Stimulated activated naive B cell treated with anti-CD40 and anti-IgM and Interleukin-4, amounts not matched to agents 10 μg/mL and 1 μg/mL and 100 μg/mL, for 72 hours (primary cell): ENCODE measurements around the gene SDC3.
A peak's percentile ranks its signal among the peaks of the same experiment; 100 is the strongest.

Experiments used
- ATAC-seq, 2 donors: fragments of 150-1000 bp; cut with Tn5 transposase; replicated peaks; 2 replicates each; pipeline ENCODE4 v1.10.0; 2021; ENCODE audit warnings: moderate library complexity in 1 of 2
- DNase-seq: peaks from one replicate; pipeline ENCODE4 v3.0.0; 2021
- H3K27ac Mint-ChIP-seq: one replicate; pipeline ENCODE4 v1.8.0; 2022; ENCODE audit warnings: mild to moderate bottlenecking, mixed read lengths
- H3K27me3 Mint-ChIP-seq, 2 donors: one replicate each; pipeline ENCODE4 v1.8.0; 2022; ENCODE audit warnings: mixed read lengths in 2 of 2
- H3K36me3 Mint-ChIP-seq, 2 donors: one replicate each; pipeline ENCODE4 v1.8.0; 2022; ENCODE audit warnings: mixed read lengths in 2 of 2, mild to moderate bottlenecking in 1 of 2
- H3K4me1 Mint-ChIP-seq, 2 donors: one replicate each; pipeline ENCODE4 v1.8.0; 2022; ENCODE audit warnings: mixed read lengths in 2 of 2, mild to moderate bottlenecking in 1 of 2
- H3K4me3 Mint-ChIP-seq, 2 donors: one replicate each; pipeline ENCODE4 v1.8.0; 2022; ENCODE audit warnings: mild to moderate bottlenecking in 2 of 2, mixed read lengths in 2 of 2, moderate library complexity in 1 of 2
- H3K9me3 Mint-ChIP-seq, 2 donors: one replicate each; pipeline ENCODE4 v1.8.0; 2022; ENCODE audit warnings: mixed read lengths in 2 of 2, mild to moderate bottlenecking in 1 of 2

The SDC3 gene

DNA sequence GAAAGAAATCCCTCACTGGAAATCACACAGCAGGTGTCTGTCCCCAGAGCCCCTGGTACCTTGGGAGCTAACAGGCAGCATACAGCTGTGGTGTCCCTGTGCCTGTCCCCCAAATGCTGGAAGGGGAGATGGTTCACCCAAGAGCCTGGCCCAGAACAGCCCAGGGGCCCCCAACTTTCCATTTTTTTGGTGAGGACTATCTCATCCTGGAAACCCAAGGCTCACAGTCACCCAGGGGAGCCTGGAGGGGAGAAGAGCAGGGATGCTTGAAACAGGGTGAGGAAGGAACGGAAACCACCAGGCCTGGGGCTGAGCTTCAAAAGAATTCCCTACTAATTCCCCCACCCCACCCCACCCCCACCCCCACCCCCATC, 3.6 kb downstream of the SDC3 start:
- ATAC-seq (no peak), DNase-seq (no peak)
- Mint-ChIP-seq H3K36me3 (no peaks in the 10 kb centered on the region), H3K27me3 (peaks cover 57 to 73% of the 10 kb centered on the region in 2 donors), H3K27ac (no peak overlapping the region), H3K4me3 (no peak overlapping the region), H3K9me3 (no peaks in the 10 kb centered on the region), H3K4me1 (peaks cover 18 to 21% of the 10 kb centered on the region in 2 donors)

DNA sequence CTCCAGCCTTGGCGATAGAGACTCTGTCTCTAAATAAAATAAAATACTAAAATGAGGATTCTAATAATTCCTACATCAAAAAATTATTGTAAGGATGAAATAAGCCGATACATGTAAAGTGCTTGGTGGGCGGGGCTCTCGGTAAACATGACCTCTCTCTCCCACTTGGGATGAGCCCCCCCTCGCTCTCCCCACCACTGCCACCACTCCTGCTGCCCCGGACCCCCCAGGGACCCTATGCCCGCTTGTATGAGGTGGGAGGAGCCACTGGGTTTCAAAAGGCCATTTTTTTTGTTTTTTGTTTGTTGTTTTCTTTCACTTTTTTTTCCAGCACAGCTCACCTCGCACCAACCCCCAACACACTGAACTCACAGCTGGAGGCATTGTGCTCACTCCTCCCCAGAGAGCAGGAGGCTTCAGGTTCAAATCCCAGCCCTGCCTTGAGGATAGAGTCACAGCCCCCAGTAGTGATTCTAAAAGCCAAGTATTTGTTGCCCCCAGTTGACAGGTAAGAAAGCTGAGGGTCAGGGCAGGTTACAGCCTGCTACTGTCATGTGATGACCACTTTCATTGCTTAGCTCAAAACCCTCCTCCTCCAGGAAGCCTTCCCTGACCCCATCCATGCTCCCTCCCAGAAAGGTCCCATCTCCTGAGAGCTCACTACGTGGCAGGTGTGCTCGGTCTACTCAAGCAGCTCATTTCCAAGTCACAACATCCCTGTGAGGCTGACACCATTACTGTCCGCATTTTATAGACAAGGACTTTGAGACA, 4.2 kb downstream of the SDC3 start:
- Mint-ChIP-seq H3K27ac (no peak overlapping the region), H3K9me3 (no peaks in the 10 kb centered on the region), H3K4me3 (no peak overlapping the region), H3K36me3 (no peaks in the 10 kb centered on the region), H3K4me1 (peaks cover 17 to 21% of the 10 kb centered on the region in 2 donors), H3K27me3 (peaks cover 51 to 73% of the 10 kb centered on the region in 2 donors)
- ATAC-seq (no peak), DNase-seq (no peak)

DNA sequence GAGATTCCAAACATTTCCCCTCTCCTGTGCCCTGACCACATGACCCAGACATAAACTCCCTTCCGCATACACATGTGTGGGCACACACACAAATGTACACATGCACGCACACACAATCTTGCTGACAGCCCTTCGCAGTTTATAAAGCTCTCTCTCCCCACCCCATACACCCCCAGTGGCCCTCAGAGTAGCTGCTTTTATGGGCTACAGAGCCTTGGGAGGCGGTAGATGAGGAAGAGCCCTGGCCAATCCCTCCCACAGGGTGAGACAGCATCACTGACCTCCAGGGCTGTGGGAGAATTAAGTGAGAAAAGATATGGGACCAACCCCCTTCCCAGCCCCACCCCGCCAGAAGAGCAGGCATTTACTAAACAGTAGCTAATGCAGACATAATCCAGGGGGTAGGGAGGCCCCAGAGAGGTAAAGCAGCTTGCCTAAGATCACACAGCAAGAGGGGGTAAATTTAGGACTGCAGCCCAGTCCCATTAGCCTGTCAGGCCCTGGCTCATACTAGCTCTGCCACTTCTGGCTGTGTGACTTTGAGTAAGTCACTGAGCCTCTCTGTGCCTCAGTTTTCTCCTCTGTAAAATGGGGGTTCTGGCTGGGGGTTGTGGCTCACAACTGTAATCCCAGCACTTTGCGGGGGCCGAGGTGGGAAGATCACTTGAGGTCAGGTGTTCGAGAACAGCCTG, 5.1 kb downstream of the SDC3 start:
- H3K36me3 Mint-ChIP-seq: no peaks in the 10 kb centered on the region
- peaks cover 45 to 67% of the 10 kb centered on the region in 2 donors for H3K27me3 Mint-ChIP-seq
- no peak overlapping the region for H3K27ac Mint-ChIP-seq
- peaks cover 20 to 24% of the 10 kb centered on the region in 2 donors for H3K4me1 Mint-ChIP-seq
- DNase-seq: no peak
- H3K9me3 Mint-ChIP-seq: no peaks in the 10 kb centered on the region
- H3K4me3 Mint-ChIP-seq: no peak overlapping the region
- ATAC-seq: no peak

- Mint-ChIP-seq H3K4me3 (no peak overlapping the region), H3K4me1 (peaks cover 24 to 29% of the 10 kb centered on the region in 2 donors), H3K27ac (no peak overlapping the region), H3K27me3 (peaks cover 43 to 64% of the 10 kb centered on the region in 2 donors), H3K9me3 (no peaks in the 10 kb centered on the region), H3K36me3 (no peaks in the 10 kb centered on the region)
- DNase-seq: no peak
- ATAC-seq: no peak
Observed at GRCh38 chr1:30902593-30903290, 5.8 kb downstream of the SDC3 start.

- H3K27me3 Mint-ChIP-seq: peaks cover 37 to 59% of the 10 kb centered on the region in 2 donors
- H3K4me1 Mint-ChIP-seq: peaks cover 19 to 24% of the 10 kb centered on the region in 2 donors
Observed at GRCh38 chr1:30901798-30902581, 6.6 kb downstream of the SDC3 start.

GRCh38 chr1:30900931-30901560, 7.5 kb downstream of the SDC3 start:
- Mint-ChIP-seq H3K4me1 (peaks cover 23 to 26% of the 10 kb centered on the region in 2 donors), H3K4me3 (no peak overlapping the region), H3K9me3 (no peaks in the 10 kb centered on the region), H3K36me3 (peaks cover 0 to 2% of the 10 kb centered on the region in 2 donors), H3K27ac (no peak overlapping the region), H3K27me3 (peaks cover 41 to 62% of the 10 kb centered on the region in 2 donors)
- ATAC-seq (no peak), DNase-seq (no peak)

More at GRCh38 chr1:30901798-30902581, 6.6 kb downstream of the SDC3 start:
- DNase-seq (no peak), ATAC-seq (no peak)
- Mint-ChIP-seq H3K36me3 (no peaks in the 10 kb centered on the region), H3K27ac (no peak overlapping the region), H3K4me3 (no peak overlapping the region), H3K9me3 (no peaks in the 10 kb centered on the region)

- peaks cover 40 to 62% of the 10 kb centered on the region in 2 donors for H3K27me3 Mint-ChIP-seq
- DNase-seq (no peak), ATAC-seq (no peak)
- H3K9me3 Mint-ChIP-seq: no peaks in the 10 kb centered on the region
- no peak overlapping the region for H3K4me3 Mint-ChIP-seq
- H3K36me3 Mint-ChIP-seq: peaks cover 0 to 2% of the 10 kb centered on the region in 2 donors
- H3K27ac Mint-ChIP-seq: no peak overlapping the region
- H3K4me1 Mint-ChIP-seq: peaks cover 22 to 29% of the 10 kb centered on the region in 2 donors
Observed at GRCh38 chr1:30900486-30900885, 8.1 kb downstream of the SDC3 start.

DNA sequence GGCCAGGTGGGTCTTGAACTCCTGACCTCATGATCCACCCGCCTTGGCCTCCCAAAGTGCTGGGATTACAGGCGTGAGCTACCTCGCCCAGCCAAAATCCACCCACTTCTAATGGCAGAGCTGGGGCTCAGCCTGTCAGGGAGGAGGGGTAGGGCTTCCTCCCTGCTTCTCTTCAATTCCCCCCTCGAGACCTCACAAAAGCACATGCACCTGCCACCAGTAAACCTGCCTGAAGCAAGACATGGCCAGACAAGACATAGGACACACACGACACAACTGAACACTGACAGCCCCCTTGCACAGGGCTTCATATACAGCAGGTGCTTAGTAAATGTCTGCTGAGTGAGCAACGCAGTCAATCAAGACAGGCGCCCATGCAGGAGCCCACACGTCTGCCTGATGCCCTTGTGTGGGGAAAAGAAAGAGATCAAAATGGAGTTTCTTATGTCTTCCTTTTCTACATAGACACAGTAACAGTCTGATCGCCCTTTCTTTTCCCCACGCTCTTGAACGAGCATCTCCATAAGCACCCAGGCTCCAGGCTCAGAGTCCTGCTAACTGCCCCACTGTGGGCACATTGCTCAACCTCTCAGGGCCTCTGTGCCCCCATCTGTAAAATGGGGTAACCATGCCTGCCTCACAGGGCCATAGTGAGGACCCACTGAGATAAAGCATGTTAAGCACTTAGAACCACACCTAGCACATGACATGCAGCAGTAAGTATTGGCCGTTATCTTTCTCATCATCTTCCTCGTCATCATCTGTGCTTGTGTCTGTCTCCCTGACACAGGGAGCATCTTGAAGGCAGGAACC, 8.8 kb downstream of the SDC3 start:
- Mint-ChIP-seq H3K36me3 (peaks cover 0 to 2% of the 10 kb centered on the region in 2 donors), H3K27ac (peak overlapping the region; percentile 2), H3K27me3 (peaks cover 44 to 66% of the 10 kb centered on the region in 2 donors), H3K4me1 (peaks cover 22 to 29% of the 10 kb centered on the region in 2 donors), H3K4me3 (no peak overlapping the region), H3K9me3 (no peaks in the 10 kb centered on the region)
- DNase-seq: no peak
- no peak for ATAC-seq

DNA sequence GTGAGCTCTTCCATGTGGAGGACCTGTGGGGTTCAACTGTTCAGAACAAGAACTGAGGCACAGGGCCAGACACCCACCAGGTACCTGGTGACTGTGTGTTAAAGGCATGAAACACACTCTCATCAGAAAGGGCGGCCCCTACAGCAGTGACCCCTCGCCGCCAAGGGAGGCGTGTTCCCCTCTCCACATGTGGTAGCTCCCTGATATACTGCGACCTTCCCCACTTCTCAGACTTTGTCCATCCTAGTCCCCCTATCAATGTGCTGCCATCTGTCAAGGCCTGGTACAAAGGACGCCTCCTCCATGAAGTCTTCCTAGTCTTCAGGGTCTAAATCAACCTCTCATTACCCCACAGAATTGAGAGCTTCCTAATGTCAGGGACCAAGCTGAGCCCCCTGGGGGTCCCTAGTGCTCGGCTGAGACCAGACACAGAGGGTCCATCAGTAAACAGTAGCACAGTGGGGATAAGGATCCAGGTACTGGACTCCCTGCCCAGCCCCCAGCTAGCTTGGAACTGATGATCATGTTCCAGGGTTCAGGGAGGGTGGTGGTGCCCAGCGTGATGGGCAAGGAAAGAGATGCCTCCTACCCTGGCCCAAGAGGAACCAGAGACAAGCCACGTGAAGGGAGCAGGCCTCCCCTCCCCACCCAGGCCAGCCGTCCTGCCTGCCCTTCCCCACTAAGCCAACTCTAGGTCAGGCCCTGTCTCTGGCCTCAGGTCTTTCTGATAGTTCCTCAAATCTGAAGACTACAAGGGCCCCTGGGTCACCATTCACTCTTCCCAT, 10.3 kb downstream of the SDC3 start:
- ATAC-seq (no peak), DNase-seq (no peak)
- peaks cover 50 to 64% of the 10 kb centered on the region in 2 donors for H3K27me3 Mint-ChIP-seq
- peaks cover 3 to 4% of the 10 kb centered on the region in 2 donors for H3K9me3 Mint-ChIP-seq
- H3K4me1 Mint-ChIP-seq: peaks cover 29% of the 10 kb centered on the region in 2 donors
- H3K36me3 Mint-ChIP-seq: peaks cover 0 to 2% of the 10 kb centered on the region in 2 donors
- peak overlapping the region; percentile 85 for H3K27ac Mint-ChIP-seq
- H3K4me3 Mint-ChIP-seq: peak overlapping the region; percentile 26 to 37

- ATAC-seq (no peak), DNase-seq (no peak)
- H3K27me3 Mint-ChIP-seq: peaks cover 53 to 56% of the 10 kb centered on the region in 2 donors
- H3K9me3 Mint-ChIP-seq: peaks cover 3 to 4% of the 10 kb centered on the region in 2 donors
- H3K4me1 Mint-ChIP-seq: peaks cover 32 to 33% of the 10 kb centered on the region in 2 donors
- H3K4me3 Mint-ChIP-seq: no peak overlapping the region
- no peak overlapping the region for H3K27ac Mint-ChIP-seq
- H3K36me3 Mint-ChIP-seq: peaks cover 0 to 2% of the 10 kb centered on the region in 2 donors
Observed at GRCh38 chr1:30896905-30897304, 11.7 kb downstream of the SDC3 start.

GRCh38 chr1:30895944-30896660, 12.5 kb downstream of the SDC3 start:
- Mint-ChIP-seq H3K27ac (no peak overlapping the region), H3K36me3 (peaks cover 0 to 2% of the 10 kb centered on the region in 2 donors), H3K4me3 (no peak overlapping the region), H3K27me3 (peaks cover 56% of the 10 kb centered on the region in 2 donors), H3K9me3 (peaks cover 3 to 4% of the 10 kb centered on the region in 2 donors), H3K4me1 (peaks cover 36 to 40% of the 10 kb centered on the region in 2 donors)
- no peak for DNase-seq
- no peak for ATAC-seq
